ENCODE results near the gene TCHP.

GRCh38 chr12:109940339-109940923 lies 40.4 kb downstream of the TCHP start:
- TF ChIP-seq CTCF (IDR thresholded peaks at IDR 0.05) (no peak), EZH2 (IDR thresholded peaks at IDR 0.05; ENCODE audit: borderline replicate concordance, insufficient read depth, low read depth, low read length, poor library complexity, severe bottlenecking) (no peak)
